ENCODE results near the gene HLA-DQB2.

DNA sequence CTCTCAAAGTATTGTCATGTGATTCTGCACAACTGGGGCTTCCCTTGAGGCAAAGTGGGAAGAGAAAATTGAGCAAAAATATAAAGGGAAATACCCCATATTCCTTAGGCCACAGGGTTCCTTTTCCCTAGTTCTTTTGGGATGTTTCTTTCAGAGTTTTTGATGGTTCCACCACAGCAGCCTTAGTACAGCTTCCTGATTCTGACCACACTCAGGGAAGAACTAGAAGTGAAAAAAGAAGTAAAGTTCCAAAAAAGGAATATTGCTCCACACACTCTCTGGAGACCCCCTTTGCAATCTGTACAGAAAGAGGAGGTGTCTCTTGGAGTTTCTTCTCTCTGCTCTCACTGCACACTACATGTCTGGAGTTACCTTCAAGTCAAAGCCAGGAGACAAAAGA is 50.1 kb downstream of the HLA-DQB2 start:
- TF ChIP-seq CTCF (conservative IDR thresholded peaks at IDR 0.05) = no peak
- no peak for TF ChIP-seq ZFX (IDR thresholded peaks at IDR 0.05)

Measured in C4-2B (cell line).